ENCODE results near the gene ZC3H7B.
"Not testable (repeated sequence)": the region's sequence is repeated elsewhere in the genome, so short reads cannot be mapped to it uniquely, and the experiment has no call there.

The ZC3H7B gene, protein sequence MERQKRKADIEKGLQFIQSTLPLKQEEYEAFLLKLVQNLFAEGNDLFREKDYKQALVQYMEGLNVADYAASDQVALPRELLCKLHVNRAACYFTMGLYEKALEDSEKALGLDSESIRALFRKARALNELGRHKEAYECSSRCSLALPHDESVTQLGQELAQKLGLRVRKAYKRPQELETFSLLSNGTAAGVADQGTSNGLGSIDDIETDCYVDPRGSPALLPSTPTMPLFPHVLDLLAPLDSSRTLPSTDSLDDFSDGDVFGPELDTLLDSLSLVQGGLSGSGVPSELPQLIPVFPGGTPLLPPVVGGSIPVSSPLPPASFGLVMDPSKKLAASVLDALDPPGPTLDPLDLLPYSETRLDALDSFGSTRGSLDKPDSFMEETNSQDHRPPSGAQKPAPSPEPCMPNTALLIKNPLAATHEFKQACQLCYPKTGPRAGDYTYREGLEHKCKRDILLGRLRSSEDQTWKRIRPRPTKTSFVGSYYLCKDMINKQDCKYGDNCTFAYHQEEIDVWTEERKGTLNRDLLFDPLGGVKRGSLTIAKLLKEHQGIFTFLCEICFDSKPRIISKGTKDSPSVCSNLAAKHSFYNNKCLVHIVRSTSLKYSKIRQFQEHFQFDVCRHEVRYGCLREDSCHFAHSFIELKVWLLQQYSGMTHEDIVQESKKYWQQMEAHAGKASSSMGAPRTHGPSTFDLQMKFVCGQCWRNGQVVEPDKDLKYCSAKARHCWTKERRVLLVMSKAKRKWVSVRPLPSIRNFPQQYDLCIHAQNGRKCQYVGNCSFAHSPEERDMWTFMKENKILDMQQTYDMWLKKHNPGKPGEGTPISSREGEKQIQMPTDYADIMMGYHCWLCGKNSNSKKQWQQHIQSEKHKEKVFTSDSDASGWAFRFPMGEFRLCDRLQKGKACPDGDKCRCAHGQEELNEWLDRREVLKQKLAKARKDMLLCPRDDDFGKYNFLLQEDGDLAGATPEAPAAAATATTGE

GRCh38 chr22:41301085-41302020 is at the start of gene ZC3H7B:
Gene ZC3H7B (plus strand): TSS chr22:41301525. CDS start chr22:41320661, 19,136 bp downstream.
- DNase-seq (ENCODE audit: low spot score) (peak; percentile 95), FAIRE-seq (peak; percentile 53)

DNA sequence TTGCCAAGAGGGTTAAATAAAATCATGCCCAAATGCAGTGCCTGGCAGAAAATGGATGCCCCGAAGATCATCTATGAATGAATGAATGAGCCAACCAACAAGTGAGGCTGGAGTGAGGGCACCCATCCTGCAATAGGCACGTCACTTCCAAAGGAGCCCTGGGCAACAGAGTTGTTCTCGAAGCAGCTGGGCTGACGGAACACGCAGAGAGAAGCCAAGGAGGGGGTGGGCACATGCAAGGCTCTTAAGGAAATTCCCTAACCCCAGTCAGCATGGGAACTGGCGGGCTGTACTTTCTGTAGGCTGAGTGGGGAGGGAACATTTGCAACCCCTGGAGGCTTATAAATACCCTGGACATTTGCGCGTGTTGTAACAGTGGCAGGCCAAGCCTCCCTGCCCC is 49.0 kb upstream of the ZC3H7B start:
- DNase-seq (ENCODE audit: low spot score) = no peak
- FAIRE-seq = no peak

DNA sequence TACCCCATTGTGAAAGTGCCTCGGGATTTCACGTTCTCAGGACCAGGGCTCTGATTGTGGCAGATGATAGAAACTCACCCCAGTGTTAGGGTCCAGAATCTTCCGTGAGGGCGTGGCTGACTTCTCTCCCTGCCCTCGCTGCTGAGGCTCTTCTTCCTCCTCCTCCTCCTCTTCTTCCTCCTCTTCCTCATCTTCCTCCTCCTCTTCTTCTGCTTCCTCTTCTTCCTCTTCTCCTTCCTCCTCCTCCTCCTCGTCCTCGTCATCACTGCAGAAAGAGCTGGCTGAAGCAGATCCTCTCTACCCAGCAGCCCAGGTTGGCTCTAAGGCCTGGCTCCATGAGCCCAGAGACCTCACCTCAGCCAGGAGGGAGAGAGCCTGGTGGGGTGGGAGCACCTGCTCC is 47.1 kb upstream of the ZC3H7B start:
- FAIRE-seq (no peak), DNase-seq (ENCODE audit: low spot score) (no peak)

DNA sequence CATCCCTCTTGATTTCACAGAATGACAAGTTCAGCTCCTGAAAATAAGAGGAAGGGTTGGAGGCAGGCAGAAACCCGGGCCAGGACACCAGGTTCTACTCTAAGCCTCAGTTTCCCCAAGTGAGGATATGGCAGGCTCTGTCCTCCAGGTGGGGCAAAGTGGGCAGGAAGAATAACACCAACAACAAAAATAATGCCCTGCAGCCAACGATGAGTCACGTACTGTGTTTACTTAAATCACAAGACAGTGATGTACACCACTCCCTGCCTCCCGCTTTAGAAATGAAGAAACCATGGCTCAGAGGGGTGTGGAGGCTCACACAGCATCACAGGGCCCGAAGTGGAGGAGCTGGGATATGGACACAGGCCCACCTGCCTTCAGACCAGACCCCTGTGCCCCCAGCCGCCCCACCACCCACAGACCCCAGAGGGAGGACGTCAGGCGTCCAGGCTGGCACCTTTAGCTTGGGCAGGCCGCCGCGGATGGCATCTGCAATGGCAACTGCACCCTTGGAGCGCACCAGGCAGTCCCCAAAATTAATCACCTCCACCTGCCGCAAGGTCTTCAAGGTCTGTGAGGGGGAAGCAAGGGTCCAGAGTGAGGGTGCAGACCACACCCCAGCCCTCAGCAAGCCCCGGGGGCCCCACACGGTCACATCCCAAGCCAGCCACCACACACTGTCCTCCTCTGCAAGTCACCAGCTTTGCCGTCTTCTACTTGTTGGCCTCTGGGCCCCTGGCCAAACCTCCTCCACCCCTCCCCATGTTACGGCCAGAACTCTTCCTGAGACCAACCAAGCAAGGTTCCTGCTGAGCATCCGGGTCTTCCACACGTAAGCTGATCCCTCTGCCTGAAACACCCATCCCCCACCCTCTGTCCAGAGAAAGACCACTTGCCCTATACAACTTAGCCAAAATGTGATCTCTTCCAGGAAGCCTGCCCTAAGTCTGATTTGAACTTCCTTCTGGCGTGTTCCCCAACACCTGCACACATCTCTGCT is 44.8 kb upstream of the ZC3H7B start:
- no peak for FAIRE-seq
- no peak for DNase-seq (ENCODE audit: low spot score)

DNA sequence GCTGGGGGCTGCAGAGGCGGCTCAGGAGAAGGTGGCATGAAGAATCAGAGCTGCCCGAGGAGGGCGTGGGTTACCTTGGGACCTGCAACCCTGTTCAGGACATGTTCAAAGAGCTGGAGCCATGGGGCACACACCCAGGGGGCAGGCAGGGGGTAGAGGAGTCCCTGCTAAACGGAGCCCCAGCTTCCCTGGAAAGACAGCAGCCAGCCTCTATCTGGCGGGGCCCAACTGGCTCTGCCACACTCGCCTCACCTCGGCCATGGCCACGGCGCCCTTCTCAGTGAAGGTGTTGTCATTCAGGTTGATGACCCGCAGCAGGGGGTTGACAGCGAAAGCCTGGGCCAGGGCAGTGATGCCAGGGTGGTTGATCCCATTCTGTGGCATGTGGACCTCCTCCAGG is 43.6 kb upstream of the ZC3H7B start:
- no peak for FAIRE-seq

DNA sequence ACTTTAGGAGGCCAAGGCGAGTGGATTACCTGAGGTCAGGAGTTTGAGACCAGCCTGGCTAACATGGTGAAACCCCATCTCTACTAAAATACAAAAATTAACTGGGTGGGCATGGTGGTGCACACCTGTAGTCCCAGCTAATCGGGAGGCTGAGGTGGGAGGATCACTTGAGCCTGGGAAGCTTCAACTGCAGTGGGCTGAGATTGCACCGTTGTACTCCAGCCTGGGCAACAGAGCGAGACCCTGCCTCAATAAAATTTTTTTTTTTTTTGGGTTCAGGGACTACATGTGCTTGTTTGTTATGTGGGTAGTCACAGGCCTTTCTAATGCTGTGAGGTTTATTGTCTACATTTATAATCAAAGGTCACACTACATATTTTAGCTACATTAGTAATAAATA is 41.6 kb upstream of the ZC3H7B start:
- DNase-seq (ENCODE audit: low spot score); FAIRE-seq: not testable (repeated sequence)

More for the DNA sequence above, 43.6 kb upstream of the ZC3H7B start:
- DNase-seq (ENCODE audit: low spot score) = no peak

DNA sequence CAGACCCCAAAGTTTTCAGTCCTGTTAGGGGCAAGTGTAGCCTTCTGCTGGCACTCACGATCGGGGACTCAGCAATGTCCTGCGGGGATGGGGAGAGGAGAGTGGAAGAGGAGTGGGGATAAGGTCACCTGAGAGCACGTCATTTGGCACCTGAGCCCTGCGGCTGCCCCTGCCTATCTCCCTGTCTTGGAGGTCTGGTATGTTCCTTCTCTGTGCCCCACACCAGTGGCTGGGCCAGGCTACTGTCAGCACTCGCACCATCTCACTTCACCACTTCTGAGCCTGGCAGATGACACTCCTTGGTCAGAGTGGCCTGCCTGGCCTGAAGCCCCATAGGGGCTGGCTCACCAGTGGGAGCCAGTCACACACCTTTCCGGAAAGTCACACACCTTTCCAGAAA is 40.5 kb upstream of the ZC3H7B start:
- no peak for FAIRE-seq

GRCh38 chr22:41261541-41262249 is 39.6 kb upstream of the ZC3H7B start:
- no peak for FAIRE-seq

More for the DNA sequence above, 40.5 kb upstream of the ZC3H7B start:
- DNase-seq (ENCODE audit: low spot score) = no peak

DNA sequence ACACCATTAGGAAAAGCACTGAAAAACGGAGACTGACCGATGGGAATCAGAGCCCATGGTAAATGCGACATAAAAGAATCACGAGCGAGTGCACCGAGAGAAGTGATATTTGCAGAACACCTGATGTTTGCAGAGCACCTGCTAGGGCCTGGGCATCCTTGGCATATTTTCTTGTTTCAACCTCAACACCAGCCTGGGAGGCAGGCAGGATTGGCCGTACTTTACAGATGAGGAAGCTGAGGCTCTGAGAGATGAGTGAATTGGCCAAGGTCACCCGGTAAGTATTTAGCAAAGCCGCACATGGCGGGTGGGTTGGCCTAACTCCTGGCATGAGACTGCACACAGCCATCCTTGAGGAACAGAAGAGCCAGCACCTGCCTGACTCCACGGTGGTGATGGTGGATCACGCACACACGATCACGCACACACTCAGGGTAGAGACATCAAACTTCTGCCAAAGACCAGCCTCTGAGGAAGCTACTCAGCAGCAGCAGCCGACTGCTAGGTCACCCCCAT is 39.0 kb upstream of the ZC3H7B start:
- DNase-seq (ENCODE audit: low spot score) (no peak), FAIRE-seq (no peak)

More at GRCh38 chr22:41261541-41262249, 39.6 kb upstream of the ZC3H7B start:
- DNase-seq (ENCODE audit: low spot score) = no peak

- no peak for FAIRE-seq
- no peak for DNase-seq (ENCODE audit: low spot score)
Measured at GRCh38 chr22:41263704-41264103, 37.6 kb upstream of the ZC3H7B start.

GRCh38 chr22:41264408-41264941 is 36.9 kb upstream of the ZC3H7B start:
- DNase-seq (ENCODE audit: low spot score) = no peak
- FAIRE-seq = no peak

DNA sequence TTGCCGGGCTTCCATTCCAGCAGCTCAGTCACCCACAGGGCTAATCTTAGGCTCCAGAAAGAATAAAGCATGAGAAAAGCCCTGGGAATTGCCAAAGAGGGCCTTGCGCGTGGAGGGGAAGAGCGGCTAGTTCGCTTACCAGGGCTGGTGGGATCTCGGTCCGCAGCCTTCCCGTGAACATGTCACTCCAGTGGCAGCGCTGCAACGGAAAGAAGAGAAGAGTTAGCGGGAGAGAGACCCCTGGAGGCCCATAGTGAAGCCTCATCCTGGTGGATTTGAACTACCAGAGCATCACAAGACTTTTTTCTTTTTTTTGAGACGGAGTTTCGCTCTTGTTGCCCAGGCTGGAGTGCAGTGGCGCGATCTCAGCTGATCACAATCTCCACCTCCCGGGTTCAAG is 33.4 kb upstream of the ZC3H7B start:
- DNase-seq (ENCODE audit: low spot score) (no peak), FAIRE-seq (no peak)

GRCh38 chr22:41271787-41272186 is 29.5 kb upstream of the ZC3H7B start:
- DNase-seq (ENCODE audit: low spot score) (no peak), FAIRE-seq (no peak)

DNA sequence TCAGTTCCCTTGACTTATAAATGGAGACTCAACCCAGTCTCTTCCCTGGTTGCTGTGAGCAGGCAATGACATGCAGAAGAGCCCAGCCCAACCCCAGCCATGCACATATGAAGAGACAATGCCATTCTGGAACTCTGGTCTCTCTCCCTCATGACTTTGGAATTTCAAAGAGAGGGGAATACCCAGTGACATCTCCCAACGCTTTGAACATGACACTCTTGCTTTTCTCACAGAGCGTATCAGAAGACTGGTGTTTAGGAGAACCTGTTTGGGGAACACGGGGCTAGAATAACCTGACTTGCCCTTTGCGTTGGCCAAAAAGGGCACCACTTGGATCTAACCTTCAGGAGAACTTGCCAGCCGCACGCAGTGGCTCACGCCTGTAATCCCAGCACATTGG is 28.2 kb upstream of the ZC3H7B start:
- DNase-seq (ENCODE audit: low spot score) (no peak), FAIRE-seq (no peak)

DNA sequence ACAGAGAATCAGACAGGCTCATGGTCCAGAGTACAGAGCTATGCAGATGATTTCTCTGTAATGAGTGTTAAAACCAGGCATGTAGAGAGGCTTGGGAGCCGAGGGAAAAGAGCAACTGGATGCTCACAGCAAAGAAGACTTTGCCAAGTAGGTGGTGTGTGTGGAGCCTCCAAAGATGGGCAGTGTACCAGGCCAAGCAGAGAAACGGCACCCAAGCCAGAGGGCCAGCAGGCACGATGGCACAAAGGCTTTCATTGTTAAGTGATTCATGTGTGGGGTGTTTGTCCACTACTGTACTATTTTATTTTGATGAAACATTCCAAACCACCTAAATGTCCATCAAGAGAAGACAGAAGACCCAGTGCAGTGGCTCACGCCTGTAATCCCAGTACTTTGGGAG is 26.5 kb upstream of the ZC3H7B start:
- FAIRE-seq = no peak
- no peak for DNase-seq (ENCODE audit: low spot score)

DNA sequence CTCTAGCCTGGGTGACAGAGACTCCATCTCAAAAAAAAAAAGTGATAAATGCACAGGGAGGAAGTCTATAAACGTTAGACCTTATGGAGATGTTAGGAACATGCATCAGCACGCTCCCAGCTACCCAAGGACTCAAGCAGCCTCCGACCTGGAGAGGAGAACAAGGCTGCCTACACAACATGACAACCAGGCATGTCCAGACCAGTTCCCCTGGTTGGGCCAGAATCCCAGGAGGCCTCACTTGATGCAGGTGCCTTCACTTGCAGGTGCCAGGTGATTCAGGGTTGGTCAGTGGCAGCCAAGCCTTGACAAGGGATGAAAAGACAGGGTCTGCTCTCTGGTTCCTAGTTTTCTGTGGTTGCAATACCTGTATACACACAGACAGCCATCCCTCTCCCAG is 21.3 kb upstream of the ZC3H7B start:
- DNase-seq (ENCODE audit: low spot score) = no peak
- FAIRE-seq = no peak

- FAIRE-seq (no peak), DNase-seq (ENCODE audit: low spot score) (no peak)
Measured at GRCh38 chr22:41280854-41281253, 20.5 kb upstream of the ZC3H7B start.

DNA sequence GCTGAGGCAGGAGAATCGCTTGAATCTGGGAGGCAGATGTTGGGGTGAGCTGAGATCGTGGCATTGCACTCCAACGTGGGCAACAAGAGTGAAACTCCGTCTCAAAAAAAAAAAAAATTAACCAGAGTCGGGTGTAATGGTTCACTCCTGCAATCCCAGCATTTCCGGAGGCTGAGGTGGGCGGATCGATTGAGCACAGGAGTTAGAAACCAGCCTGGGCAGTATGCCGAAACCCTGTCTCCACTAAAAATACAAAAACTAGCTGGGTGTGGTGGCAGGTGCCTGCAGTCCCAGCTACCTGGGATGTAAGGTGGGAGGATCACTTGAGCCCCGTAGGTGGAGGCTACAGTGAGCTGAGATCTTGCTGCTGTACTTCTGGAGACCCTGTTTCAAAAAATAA is 16.9 kb upstream of the ZC3H7B start:
- FAIRE-seq (no peak), DNase-seq (ENCODE audit: low spot score) (no peak)

- DNase-seq (ENCODE audit: low spot score) = peak; percentile 81
- no peak for FAIRE-seq
Measured at GRCh38 chr22:41285441-41285819, 15.9 kb upstream of the ZC3H7B start.
